ENCODE measurements around the gene CFAP300.

CFAP300 gene

GRCh38 chr11:102047305-102047924 lies at the start of gene CFAP300:
TSS of gene CFAP300 (plus strand) at chr11:102047437. CDS start at chr11:102047471, 34 bp downstream.
- peak; percentile 11 for DNase-seq (ENCODE audit: low read depth)

- DNase-seq (ENCODE audit: low read depth), result no peak
Measured at GRCh38 chr11:102001657-102002338, 45.4 kb upstream of the CFAP300 start.

GRCh38 chr11:102004220-102004619 lies 43.0 kb upstream of the CFAP300 start:
- no peak for DNase-seq (ENCODE audit: low read depth)

- DNase-seq (ENCODE audit: low read depth), result no peak
Measured at GRCh38 chr11:102005306-102005705, 41.9 kb upstream of the CFAP300 start.

GRCh38 chr11:102006835-102007566 lies 40.2 kb upstream of the CFAP300 start:
- no peak for DNase-seq (ENCODE audit: low read depth)

- DNase-seq (ENCODE audit: low read depth), result no peak
Measured at GRCh38 chr11:102007567-102008437, 39.4 kb upstream of the CFAP300 start.

GRCh38 chr11:102010776-102011494 lies 36.3 kb upstream of the CFAP300 start:
- DNase-seq (ENCODE audit: low read depth), result no peak

- DNase-seq (ENCODE audit: low read depth), result no peak
Measured at GRCh38 chr11:102012946-102013345, 34.3 kb upstream of the CFAP300 start.

- no peak for DNase-seq (ENCODE audit: low read depth)
Measured at GRCh38 chr11:102014756-102015155, 32.5 kb upstream of the CFAP300 start.

GRCh38 chr11:102017026-102017425 lies 30.2 kb upstream of the CFAP300 start:
- no peak for DNase-seq (ENCODE audit: low read depth)

GRCh38 chr11:102026217-102026616 lies 21.0 kb upstream of the CFAP300 start:
- no peak for DNase-seq (ENCODE audit: low read depth)

GRCh38 chr11:102026959-102027358 lies 20.3 kb upstream of the CFAP300 start:
- no peak for DNase-seq (ENCODE audit: low read depth)

GRCh38 chr11:102036757-102037156 lies 10.5 kb upstream of the CFAP300 start:
- no peak for DNase-seq (ENCODE audit: low read depth)

- DNase-seq (ENCODE audit: low read depth), result no peak
Measured at GRCh38 chr11:102046841-102047240, 396 bp upstream of the CFAP300 start.

GRCh38 chr11:102050927-102051575 lies 3.8 kb downstream of the CFAP300 start:
- DNase-seq (ENCODE audit: low read depth), result no peak

- DNase-seq (ENCODE audit: low read depth), result no peak
Measured at GRCh38 chr11:102061276-102061675, 14.0 kb downstream of the CFAP300 start.

- DNase-seq (ENCODE audit: low read depth), result no peak
Measured at GRCh38 chr11:102062106-102062505, 14.9 kb downstream of the CFAP300 start.

GRCh38 chr11:102064316-102064715 lies 17.1 kb downstream of the CFAP300 start:
- DNase-seq (ENCODE audit: low read depth), result no peak

GRCh38 chr11:102070766-102071165 lies 23.5 kb downstream of the CFAP300 start:
- no peak for DNase-seq (ENCODE audit: low read depth)

GRCh38 chr11:102071497-102072472 lies 24.5 kb downstream of the CFAP300 start:
- DNase-seq (ENCODE audit: low read depth), result no peak
